Mucosa of gallbladder (tissue), 1 donor: ENCODE data around the gene NCMAP. TPM values are rescaled to one million over a fixed set of nuclear protein-coding genes. Genes with fewer than 3 reads are reported as not detected.

Source experiments
- DNase-seq: peaks from one replicate; pipeline ENCODE4 v3.0.0-alpha.2; 2020; ENCODE audit warnings: low spot score
- total RNA-seq: library from RNA; stranded (reverse); gene quantifications from one replicate; pipeline ENCODE4 v1.2.1, GENCODE V29; 2021
- donor health status: DM: no; HTN: no; CAD: no.

The NCMAP gene
- total RNA-seq, 1 donor from 2014 or later = 27.2 TPM

DNA sequence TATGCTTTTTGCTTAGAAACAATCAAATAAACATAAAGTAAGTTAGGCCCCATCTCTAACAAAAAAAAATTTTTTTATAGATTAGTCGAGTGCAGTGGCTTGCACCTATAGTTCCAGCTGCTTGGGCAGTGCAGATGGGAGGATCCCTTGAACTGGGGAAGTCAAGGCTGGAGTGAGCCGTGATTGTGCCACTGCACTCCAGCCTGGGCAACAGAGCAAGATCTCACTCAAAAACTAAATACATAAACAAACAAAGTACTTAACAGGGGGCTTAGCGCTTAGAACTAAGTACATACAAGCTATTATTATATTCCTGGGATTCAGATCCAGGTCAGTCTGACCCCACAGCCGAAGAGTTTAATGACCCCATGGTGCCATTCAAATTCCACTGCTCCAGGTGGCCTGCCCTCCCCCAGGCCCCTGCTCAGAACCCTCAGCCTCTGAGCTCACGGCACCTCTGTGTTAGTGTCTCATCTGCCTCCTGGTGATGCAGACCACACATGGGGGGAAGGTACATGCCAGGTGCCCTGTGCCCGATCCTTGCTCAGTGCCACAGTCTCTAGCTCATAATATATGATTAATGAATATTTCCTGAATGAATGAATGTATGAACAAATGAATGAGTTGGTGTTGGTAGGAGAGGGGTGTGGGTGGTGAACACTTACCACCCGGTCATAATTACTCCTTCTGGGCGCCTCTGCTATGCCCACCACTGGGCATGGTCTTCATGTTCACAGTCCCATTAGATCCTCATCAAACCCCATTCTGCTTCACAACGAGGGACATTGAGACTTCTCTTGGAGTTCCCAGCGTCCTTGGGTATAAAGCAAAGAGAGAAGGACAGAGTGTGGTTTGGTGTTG, 14.6 kb downstream of the NCMAP start:
- DNase-seq = no peak

DNA sequence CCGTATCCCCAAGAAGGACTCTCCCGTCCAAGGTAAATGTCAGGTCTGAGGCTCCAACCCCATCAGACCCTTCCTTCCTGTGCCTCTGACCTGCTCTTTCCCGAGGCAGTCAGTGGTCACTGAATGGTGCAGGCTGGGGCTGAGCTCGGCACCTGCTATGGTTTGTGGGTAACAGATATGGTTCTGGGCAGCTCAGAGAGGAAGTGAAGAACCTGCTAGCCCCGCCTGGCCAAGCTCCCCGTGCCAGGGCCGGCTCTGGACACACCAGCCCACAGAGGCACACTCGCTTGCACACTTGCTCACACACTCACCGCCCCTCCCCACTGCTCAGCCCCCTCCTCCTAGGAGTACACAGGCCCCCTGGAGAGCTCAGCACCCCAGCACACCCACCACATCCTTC, 16.4 kb downstream of the NCMAP start:
- no peak for DNase-seq

DNA sequence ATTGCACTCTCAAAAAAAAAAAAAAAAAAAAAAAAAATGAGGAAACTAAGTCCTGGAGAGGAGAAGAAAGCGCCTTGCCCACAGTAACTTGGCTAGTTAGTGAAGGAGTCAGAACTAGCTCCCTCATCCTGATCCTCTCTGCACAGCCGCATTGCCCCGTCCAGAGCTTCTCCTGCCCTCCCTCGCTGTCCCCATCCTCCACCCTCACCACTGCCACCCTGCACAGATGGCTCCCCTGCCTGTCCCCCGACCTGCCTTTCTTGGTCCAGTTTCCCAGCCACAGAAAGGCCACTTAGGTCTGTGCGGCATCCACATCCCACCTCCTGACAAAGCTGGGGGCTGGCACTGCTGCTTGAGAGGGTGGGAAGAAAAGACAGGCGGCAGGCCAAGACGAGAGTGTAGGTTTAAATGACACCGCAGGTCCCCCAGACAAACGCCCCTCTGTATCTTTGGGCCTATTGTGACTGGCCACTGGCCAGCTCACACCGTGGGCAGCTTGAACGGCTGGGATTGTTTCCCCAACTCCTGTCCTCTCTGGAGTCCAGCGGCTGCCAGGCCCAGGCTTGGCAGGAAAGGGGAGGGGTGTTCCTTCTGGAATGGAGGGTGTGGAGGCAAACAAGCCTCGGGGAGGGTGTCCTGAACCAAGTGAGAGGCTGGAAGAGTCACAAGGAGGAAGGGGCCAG, 20.2 kb downstream of the NCMAP start:
- DNase-seq = no peak

DNA sequence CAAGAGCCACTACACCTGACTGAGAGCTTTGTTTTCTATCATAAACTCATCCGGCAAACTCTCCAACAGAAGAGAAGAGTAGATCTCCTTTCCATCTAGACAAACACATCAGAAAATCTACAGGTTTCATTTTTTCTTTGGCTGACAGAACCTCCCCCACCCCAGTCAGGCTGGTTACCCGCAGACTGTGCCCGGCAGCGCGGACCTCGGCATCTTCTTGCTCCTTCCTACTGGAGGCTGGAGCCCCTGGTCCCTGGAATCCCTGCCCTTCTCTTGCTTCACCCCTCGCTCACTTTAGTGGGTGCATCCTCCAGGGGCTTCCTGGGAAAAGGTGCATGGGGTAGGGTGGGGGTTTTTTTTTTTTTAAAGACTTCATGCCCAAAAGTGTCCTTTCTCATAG, 23.0 kb downstream of the NCMAP start:
- no peak for DNase-seq

DNA sequence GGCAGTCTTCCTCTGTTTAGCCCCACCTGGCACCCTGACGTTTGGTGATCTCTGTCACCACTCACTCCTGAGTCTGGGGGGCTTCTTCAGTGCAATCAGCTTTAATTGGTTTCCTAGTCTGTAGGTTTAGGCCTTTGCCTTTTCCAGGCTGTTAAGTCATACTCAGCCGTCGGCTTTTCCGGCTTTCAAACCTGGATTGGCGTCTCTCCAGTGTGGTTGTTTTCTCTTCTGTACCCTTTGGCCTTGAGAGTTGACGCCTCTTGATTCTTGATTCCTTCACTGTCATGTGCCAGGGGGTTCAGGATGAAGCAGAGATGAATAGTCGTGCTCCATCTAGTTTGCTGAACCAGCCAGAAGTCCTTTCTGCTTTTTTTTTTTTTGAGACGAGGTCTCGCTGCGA, 24.9 kb downstream of the NCMAP start:
- DNase-seq = peak; percentile 52

DNA sequence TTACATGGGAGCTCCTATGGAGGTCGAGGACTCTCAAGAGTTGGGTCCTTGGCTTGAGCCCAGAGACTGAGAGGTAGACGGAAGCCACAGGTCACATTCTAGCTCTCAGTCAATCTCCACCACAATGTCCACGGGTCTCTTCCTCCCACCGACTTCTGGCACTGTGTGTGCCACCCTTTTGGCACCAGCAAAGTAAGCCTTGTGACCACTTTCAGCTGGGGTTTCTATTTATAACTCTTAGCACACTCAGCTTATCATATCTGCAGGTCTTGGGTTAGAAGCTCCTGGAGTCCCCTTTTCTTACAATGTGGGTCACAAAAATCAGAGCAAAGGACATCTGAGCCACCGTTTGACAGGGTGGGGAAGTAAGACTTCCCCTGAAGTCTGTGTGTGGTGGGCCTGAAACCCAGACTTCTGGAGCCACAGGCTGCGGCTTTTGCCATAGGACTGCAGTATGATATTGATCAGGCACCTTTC, 28.3 kb downstream of the NCMAP start:
- no peak for DNase-seq

- DNase-seq = no peak
Observed at GRCh38 chr1:24586119-24586518, 30.2 kb downstream of the NCMAP start.

DNA sequence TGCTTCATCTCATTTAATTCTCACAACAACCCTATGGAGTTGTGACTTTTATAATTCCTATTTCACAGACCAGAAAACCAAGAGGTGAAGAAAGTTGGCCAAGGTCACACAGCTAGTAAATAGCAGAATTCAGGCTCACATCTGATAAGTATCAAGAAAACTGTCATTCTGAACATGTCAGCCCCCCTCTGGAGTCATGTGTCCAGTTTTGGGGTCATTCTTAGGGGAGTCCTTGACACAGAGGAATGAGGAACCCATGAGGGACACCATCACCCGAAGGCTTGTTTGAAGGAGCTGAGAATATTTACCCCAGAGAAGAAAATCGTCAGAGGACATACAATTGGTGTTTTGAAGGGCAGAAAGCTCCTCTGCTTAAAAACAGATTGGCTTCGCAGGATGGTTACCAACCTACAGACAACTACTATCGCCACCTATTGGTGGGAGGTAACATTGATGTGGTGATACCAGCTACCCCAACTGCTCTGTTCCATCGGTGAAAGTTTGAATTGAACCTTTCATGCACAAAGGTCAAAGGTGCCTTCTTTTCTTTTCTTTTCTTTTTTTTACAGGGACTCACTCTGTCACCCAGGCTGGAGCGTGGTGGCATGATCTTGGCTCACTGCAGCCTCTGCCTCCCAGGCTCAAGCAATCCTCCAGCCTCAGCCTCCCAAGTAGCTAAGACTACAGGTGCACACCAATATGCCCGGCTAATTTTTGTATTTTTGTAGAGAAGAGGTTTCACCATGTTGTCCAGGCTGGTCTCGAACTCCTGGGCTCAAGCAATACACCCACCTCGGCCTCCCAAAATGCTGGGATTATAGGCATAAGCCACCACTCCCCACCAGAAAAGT, 31.3 kb downstream of the NCMAP start:
- peak; percentile 57 for DNase-seq

GRCh38 chr1:24588573-24588972, 32.7 kb downstream of the NCMAP start:
- no peak for DNase-seq

GRCh38 chr1:24589200-24589599, 33.3 kb downstream of the NCMAP start:
- DNase-seq = no peak

- no peak for DNase-seq
Observed at GRCh38 chr1:24591781-24592180, 35.9 kb downstream of the NCMAP start.

- peak; percentile 63 for DNase-seq
Observed at GRCh38 chr1:24594328-24594598, 38.4 kb downstream of the NCMAP start.

DNA sequence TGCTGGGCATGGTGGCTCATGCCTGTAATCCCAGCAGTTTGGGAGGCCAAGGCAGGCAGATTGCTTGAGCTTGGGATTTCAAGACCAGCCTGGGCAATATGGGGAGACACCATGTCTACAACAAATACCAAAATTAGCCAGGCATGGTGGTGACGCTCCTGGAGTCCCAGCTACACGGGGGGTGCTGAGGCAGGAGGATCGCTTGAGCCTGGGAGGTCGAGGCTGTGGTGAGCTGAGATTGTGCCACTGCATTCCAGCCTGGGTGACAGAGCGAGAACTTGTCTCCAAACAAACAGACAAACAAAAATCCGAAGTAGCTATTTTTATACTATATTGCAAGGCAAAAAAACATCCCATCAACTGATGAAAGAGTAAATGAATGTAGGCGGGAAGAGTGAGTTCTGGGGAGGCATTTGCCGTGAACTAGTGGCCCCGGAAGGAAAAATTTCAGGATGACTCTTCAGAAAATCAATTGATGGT, 40.6 kb downstream of the NCMAP start:
- no peak for DNase-seq

DNA sequence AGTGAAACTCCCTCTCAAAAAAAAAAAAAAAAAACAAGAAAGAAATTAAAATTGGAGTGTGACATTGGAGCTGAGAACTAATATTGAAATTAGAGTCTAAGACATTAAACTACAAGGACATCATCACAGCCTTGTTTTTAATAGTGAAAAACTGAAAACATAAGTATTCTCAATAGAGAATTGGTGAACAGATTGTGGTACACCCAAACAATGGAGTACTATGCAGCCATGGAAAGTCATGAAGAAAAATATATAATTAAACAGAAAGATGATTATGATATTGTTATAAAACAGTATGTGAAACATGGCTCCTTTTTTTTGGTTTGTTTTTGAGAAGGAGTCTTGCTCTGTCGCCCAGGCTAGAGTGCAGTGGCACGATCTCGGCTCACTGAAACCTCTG, 43.4 kb downstream of the NCMAP start:
- no peak for DNase-seq

DNA sequence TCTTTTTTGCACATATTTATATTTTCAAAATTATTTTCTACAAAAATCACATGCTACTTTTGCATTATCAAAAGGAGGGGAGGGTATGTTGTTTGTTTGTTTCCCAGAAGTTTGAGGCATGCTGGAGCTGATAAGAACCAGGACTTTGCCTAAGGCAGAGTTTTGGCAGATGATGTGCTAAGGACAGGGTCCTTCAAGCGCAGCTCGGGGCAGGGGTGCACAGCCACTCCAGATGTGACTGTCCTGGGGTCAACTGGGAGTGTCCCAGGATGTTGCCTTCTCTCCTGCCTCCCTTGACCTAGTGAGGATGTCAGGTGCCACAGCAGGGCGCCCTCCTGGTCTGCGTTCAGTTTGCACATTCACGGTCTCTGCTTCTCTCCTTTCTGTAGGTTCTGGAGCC, 44.7 kb downstream of the NCMAP start:
- DNase-seq = no peak

DNA sequence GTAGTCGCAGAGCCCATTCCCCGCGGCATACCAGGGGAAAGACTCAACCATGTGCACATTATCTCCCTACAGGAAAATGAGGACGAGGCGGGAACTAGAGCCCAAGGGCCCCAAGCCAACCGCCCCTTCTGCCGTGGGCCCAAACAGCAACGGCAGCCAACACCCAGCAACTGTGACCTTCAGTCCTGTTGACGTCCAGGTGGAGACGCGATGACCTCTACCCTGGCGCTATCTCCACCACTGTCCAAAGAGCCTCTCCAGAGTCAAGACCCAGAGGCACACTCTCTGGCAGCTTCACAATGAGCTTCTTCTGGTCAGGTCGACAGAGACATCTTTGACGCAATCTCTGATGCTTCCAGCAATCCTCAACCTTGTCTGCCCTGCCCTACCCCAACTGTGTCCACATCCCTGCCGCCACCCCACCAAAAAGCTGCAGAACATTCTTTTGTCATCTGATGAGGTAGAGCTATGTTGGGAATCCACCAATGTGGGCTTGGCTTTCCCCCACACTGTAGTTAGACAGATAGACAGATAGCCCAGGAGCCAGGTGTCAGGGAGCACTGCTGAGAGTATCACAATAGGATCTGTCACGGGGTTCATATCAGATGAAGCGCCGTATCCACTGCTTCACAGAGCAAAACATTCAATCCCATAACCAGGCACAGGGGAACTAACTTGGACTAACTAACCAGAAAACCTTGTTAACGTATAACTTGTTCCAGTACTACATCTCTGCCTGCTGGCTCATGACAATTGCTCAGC, 49.8 kb downstream of the NCMAP start:
- DNase-seq = no peak

DNA sequence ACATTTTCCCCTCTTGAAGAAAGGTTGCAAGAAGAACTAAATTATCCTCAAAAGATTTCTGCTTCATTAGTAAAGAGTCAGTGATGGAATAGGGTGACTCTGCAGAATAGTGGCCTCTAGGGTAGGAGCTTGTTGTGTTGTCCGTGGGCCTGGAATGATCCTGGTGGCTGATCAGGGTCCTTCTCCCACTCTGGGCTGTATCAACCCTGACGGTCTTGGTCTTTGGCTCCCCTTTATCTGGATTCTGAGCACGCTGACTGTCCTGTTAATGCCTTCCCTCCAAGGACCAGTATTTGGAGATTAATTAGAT, 50.4 kb downstream of the NCMAP start:
- DNase-seq = no peak

DNA sequence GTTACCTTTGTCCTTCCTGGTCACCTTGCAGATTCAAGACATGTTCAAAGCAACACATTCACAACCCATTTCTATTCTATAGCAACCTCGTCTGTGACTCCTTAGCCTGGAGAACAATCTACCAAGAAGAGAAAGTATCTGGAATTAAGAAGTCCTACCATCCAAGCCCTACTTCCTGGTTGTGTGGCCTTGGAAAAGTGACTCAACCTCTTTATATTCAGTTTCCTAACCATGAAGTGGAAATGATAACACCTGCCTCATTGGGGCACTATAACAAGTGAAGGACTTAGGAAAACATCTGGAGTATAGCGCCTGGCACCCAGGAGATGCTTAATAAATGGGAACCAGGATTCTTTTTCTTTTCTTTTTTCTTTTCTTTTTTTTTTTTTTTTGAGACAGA, 50.7 kb downstream of the NCMAP start:
- DNase-seq = no peak

- peak; percentile 36 for DNase-seq
Observed at GRCh38 chr1:24609949-24610517, 54.1 kb downstream of the NCMAP start.

DNA sequence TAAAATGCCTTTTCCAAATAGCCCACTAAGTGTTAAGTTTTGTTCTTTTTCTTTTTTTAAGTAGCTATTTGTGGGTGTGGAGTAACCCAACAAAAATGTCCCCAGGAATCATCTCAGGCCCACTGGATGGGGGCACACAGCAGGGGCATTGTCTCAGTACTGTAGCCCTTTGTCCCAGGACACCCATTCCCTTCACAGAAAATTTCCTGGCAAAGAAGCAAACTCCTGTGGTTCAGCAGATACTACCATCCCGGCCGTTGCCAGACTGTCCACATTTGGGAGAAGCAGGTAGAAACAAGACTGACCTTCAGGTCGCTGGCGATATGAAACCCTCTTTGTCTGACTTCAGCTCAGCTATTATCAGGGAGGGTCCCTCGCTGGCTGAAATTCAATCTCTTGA, 63.5 kb downstream of the NCMAP start:
- DNase-seq = no peak

GRCh38 chr1:24620678-24621077, 64.8 kb downstream of the NCMAP start:
- DNase-seq = no peak
